AG09319 (cell line): ENCODE data around the gene SEMA3F.
"Not testable (repeated sequence)": the region's sequence is repeated elsewhere in the genome, so short reads cannot be mapped to it uniquely, and the experiment has no call there.

ENCODE experiments used
- DNase-seq: peaks from one replicate; pipeline ENCODE4 v3.0.0-alpha.2; 2010; ENCODE audit warnings: low read depth; ENCODE audit errors: extremely low read depth
- TF ChIP-seq, protein P1 (sequence below): IDR thresholded peaks from 2 replicates; pipeline ENCODE4 v1.5.1; 2011; ENCODE audit warnings: low read depth, mild to moderate bottlenecking, inconsistent platforms, low read length, moderate library complexity

The SEMA3F gene

DNA sequence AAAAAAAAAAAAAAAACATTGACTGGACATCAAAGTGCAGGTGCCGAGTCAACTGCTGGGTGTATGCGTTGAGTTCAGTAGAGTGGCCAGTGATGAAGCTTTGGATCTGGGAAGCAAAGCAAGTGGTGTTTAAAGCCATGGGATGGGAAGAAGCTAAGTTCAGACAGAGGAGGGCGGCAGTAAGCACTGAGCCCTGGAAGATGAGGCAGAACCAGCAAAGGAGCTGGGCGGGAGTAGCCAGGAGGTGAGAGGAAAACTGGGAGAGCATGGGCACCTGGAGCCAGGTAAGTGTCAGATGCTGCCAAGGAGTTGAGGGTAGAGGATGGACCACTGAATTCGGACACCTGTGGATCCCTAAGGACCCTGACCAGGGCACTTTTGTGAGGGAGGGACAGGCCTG is 69.5 kb downstream of the SEMA3F start:
- TF ChIP-seq, protein P1, sequence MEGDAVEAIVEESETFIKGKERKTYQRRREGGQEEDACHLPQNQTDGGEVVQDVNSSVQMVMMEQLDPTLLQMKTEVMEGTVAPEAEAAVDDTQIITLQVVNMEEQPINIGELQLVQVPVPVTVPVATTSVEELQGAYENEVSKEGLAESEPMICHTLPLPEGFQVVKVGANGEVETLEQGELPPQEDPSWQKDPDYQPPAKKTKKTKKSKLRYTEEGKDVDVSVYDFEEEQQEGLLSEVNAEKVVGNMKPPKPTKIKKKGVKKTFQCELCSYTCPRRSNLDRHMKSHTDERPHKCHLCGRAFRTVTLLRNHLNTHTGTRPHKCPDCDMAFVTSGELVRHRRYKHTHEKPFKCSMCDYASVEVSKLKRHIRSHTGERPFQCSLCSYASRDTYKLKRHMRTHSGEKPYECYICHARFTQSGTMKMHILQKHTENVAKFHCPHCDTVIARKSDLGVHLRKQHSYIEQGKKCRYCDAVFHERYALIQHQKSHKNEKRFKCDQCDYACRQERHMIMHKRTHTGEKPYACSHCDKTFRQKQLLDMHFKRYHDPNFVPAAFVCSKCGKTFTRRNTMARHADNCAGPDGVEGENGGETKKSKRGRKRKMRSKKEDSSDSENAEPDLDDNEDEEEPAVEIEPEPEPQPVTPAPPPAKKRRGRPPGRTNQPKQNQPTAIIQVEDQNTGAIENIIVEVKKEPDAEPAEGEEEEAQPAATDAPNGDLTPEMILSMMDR: no peak
- DNase-seq: no peak

DNA sequence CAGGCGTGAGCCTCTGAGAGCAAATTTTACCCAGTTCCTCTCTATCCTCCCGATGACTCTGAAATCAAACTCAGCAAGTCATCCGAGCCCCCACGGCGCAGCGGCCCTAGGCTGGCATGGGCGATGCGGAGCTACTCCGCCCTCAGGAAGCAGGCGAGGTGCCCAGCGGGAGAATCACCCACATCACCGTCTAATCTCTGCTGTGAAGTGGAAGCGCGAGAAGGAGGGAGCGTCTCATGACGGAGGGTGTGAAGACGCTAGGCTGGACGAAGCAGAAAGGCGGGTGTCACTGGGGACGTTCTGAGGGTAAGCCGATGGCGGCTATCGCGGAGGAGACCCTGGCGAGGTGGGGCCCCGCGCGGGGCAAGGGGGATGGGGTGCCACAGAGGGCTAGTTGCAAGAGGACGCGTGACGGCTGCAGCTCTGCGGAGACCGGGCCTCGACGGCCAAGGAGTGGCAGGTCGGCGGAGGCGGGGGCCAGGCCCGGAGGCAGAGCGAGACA is 71.8 kb downstream of the SEMA3F start:
- TF ChIP-seq, protein P1: no peak
- DNase-seq: no peak

DNA sequence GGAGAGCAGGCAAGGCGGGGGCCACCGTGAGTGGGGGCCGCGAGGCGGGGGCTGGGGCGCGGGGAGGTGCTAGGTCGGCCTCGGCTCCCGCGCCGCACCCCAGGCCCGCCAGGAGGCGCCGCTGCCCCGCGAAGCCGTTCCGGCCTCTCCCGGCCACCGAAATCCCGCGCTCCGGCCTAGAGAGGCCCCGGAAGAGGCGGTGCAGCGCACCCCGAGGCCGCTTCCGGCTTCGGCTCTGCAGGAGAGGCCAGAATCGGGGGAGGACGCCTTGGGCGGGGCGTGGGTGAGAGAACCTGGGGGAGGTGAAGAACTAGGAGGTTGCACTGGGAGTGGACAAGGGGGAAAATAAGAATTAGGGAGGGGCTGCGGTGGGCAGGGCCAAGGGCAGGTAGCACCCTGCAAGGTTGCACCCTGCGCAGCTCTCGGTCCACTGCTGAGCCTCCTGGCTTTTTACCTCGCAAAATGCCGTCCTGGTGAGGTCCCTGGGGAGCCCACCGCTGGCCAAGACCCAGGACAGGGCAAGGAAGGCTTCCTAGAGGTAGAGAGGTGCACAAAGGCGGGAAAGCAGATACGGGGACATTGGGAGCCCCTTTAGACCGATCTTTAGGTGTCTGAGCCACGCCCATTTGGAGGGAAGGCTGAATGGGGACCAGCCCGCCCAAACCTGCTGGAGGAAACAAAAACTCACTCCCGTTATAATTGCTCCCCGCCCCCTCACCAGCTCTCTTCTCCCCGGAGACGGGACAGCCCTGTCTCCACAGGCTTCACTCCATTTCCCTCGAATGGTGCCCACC is 72.5 kb downstream of the SEMA3F start:
- TF ChIP-seq, protein P1: peak; percentile 44
- DNase-seq: peak; percentile 38

DNA sequence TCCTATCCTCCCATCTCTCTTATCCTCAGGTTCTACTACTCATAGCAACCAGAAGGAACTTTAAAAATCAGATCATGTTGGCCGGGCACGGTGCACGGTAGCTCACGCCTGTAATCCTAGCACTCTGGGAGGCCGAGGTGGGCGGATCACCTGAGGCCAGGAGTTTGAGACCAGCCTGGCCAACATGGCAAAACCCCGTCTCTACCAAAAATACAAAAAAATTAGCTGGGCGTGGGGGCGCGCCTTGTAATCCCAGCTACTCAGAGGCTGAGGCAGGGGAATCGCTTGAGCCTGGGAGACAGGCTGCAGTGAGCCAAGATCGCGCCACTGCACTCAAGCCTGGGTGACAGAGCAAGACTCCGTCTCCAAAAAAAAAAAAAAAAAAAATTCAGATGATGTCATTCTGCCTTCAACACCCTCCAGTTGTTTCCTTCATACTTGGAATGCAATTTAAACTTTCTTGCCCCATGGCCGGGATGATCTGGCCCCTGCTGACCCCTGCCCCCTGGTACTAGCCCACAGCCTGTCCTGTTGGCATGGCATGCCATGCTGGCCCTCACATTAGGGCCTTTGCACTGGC is 73.2 kb downstream of the SEMA3F start:
- not testable (repeated sequence) for DNase-seq

DNA sequence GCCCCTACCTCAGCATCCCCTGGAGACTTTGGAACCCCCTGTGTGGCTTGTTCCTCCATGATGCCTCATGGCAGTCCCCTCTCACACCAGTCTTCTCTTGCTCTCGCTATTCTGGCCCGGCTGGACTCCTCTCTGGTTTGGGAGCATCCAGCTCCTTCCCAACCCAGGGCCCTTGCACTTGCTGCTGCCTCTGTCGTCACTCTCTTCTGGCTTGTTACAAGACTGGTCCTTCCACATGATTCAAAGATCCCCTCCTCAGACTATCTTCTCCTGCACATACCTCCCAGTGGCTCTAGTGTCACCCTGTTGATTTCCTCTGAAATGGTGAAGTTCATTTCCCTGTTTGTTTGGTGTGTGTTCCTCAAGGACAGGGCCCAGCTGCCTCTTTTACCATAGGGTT is 74.4 kb downstream of the SEMA3F start:
- TF ChIP-seq, protein P1: no peak
- no peak for DNase-seq

DNA sequence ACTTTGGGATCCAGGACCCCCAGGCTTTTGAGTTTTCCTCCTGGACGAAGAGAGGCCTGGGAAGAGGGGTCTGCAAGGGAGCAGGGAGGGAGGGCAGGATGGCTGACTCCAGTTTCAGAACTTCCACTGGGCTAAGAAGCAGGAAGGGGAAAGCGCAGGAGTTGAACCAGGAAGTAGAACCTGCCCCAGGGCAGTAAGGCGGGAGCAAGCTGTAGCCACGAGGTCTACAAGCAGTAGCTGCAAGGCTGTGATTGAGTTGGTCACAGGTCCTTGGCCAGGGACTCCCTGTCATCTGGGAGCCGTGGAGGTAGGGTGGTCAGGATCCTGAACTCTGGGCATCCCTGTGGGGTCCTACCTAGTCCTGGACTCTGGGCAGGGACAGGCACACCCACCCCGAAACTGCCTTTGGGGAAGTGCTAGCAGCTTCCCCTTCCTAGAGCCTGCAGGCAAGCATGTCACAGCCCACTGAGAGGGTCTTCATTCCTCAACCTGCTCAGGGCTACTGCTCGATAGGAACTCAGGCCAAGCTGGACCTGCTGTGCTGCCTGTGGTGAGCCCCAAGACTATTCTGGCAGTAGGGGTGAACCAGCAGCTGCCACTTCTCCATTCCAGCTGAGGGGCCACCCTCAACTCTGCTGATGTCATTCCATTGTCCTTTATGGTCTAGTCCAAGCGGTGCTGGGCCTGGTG is 75.1 kb downstream of the SEMA3F start:
- no peak for DNase-seq
- TF ChIP-seq, protein P1: no peak

DNA sequence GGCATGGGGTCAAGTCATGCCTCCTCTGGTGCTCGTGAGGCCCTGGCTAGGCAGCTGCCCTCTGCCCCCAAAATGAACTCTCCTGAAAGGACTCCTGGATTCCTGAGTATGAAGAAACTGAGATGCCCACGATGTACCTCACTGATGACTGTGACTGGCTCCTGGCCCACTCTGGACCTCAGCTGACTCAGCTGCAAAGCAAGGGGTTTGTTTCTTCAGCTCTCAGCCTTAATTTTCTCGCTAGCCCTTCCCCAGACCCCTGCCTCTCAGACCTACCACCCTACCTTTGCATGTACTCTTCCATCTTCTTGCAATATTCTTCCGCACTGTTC is 75.6 kb downstream of the SEMA3F start:
- DNase-seq: no peak
- TF ChIP-seq, protein P1: no peak
